AG09319 (cell line): ENCODE measurements around the gene TPSD1.

Experiments
- DNase-seq: peaks from one replicate; pipeline ENCODE4 v3.0.0-alpha.2; 2010; ENCODE audit warnings: low read depth; ENCODE audit errors: extremely low read depth
- CTCF ChIP-seq: IDR thresholded peaks from 2 replicates; pipeline ENCODE4 v1.5.1; 2011; ENCODE audit warnings: low read depth, mild to moderate bottlenecking, inconsistent platforms, low read length, moderate library complexity

TPSD1 gene

GRCh38 chr16:1300664-1301476 is 45.0 kb downstream of the TPSD1 start:
- DNase-seq: no peak
- TF ChIP-seq CTCF: peak; percentile 90

GRCh38 chr16:1301562-1301961 is 45.7 kb downstream of the TPSD1 start:
- DNase-seq: no peak
- TF ChIP-seq CTCF: no peak

- no peak for TF ChIP-seq CTCF
- no peak for DNase-seq
These were observed 50.0 kb downstream of the TPSD1 start for GRCh38 chr16:1305823-1306222.

- no peak for TF ChIP-seq CTCF
- DNase-seq: no peak
These were observed 50.5 kb downstream of the TPSD1 start for GRCh38 chr16:1306334-1306733.

- no peak for TF ChIP-seq CTCF
- no peak for DNase-seq
These were observed 52.4 kb downstream of the TPSD1 start for GRCh38 chr16:1308036-1308976.
